Esophagus squamous epithelium (tissue), 4 donors: ENCODE results near the gene GPC6.

Source experiments
- POLR2A ChIP-seq, 4 donors: fragments of 450-650 bp; IDR thresholded peaks; one replicate each; pipeline ENCODE4 v1.6.1; 2017; ENCODE audit warnings: antibody characterized with exemption in 4 of 4, mild to moderate bottlenecking in 4 of 4, moderate library complexity in 3 of 4
- TF ChIP-seq, protein P1 (sequence below), 6 experiments: fragments of 450-650 bp in 4 of 6; fragments of 200-600 bp in 2 of 6; sonication (generic) in 2 of 6; IDR thresholded peaks; one replicate each; pipeline ENCODE4 v1.5.1; 2016 to 2019; ENCODE audit warnings: antibody characterized with exemption in 6 of 6, mild to moderate bottlenecking in 4 of 6, moderate library complexity in 4 of 6

DNA sequence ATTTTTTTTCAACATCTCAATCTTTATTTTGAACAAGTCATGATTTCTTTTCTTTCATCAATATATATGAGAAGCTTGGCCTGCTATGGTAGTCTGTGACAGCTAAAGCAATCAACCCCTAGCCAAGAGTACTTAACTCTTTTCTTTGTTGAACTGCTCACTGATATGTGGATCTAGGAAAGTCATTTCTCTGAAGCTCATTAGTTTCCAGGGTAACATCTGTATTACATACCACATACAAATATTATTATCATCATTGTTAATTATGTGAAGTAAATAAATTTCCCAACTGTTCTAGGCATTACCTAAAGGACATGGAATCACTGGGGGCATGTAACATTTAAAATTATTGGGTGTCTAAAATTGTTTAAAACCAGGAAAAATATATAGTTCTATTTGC, 985.6 kb downstream of the GPC6 start:
- TF ChIP-seq, protein P1, sequence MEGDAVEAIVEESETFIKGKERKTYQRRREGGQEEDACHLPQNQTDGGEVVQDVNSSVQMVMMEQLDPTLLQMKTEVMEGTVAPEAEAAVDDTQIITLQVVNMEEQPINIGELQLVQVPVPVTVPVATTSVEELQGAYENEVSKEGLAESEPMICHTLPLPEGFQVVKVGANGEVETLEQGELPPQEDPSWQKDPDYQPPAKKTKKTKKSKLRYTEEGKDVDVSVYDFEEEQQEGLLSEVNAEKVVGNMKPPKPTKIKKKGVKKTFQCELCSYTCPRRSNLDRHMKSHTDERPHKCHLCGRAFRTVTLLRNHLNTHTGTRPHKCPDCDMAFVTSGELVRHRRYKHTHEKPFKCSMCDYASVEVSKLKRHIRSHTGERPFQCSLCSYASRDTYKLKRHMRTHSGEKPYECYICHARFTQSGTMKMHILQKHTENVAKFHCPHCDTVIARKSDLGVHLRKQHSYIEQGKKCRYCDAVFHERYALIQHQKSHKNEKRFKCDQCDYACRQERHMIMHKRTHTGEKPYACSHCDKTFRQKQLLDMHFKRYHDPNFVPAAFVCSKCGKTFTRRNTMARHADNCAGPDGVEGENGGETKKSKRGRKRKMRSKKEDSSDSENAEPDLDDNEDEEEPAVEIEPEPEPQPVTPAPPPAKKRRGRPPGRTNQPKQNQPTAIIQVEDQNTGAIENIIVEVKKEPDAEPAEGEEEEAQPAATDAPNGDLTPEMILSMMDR (IDR thresholded peaks at IDR 0.05), result no peak
- TF ChIP-seq POLR2A (IDR thresholded peaks at IDR 0.05), result no peak
